Measurements from ENCODE around the gene SEMA6D. TPM values are rescaled to one million over a fixed set of nuclear protein-coding genes. Genes with fewer than 3 reads are reported as not detected.

Gene SEMA6D
- polyA plus RNA-seq, 1 donor (not counting 4 experiments of a cell fraction or from before 2014, with no cell fraction given), result 0.67 TPM

- no peak for FAIRE-seq
- Histone ChIP-seq H3K79me2 (ENCODE audit: control insufficient read depth, insufficient read depth, low read length) (no peaks in the 10 kb centered on the region), H3K4me3 (ENCODE audit: control insufficient read depth in 2 of 3, extremely low read depth in 1 of 3, insufficient read depth in 2 of 3, low read depth in 1 of 3, low read length in 3 of 3) (no peak overlapping the region), H3K4me2 (ENCODE audit: control insufficient read depth, extremely low read depth, insufficient read depth, low read depth, low read length) (no peak overlapping the region), H3K9ac (ENCODE audit: control insufficient read depth, extremely low read depth, insufficient read depth, low read length) (no peak overlapping the region), H3K9me3 (ENCODE audit: control insufficient read depth, low read depth, low read length) (no peaks in the 10 kb centered on the region), H3K36me3 (ENCODE audit: control insufficient read depth in 2 of 2, extremely low read depth in 1 of 2, insufficient read depth in 2 of 2, low read length in 2 of 2) (no peaks in the 10 kb centered on the region), H3K27ac (ENCODE audit: control insufficient read depth, insufficient read depth, low read length) (no peak overlapping the region), H3K4me1 (ENCODE audit: control insufficient read depth, extremely low read depth, insufficient read depth, low read length) (no peaks in the 10 kb centered on the region), H3K27me3 (ENCODE audit: control insufficient read depth, extremely low read depth, insufficient read depth, low read length) (no peaks in the 10 kb centered on the region), H4K20me1 (ENCODE audit: control insufficient read depth, extremely low read depth, insufficient read depth, low read length) (no peaks in the 10 kb centered on the region), H2AFZ (ENCODE audit: control insufficient read depth, low read length) (no peak overlapping the region), H3K9me1 (ENCODE audit: control insufficient read depth, extremely low read depth, insufficient read depth, low read length) (no peaks in the 10 kb centered on the region)
- dilution Hi-C loops (cut with MboI; ENCODE audit: extremely low pct_ligation_motif_present, low sequenced_read_pairs), result no loop called here
- no peak for DNase-seq (ENCODE audit: low read depth, low spot score)
- TF ChIP-seq CTCF (optimal IDR thresholded peaks at IDR 0.05 in 1 of 3, IDR thresholded peaks at IDR 0.05 in 1 of 3, conservative IDR thresholded peaks at IDR 0.05 in 1 of 3; ENCODE audit: extremely low read depth in 1 of 3, insufficient read depth in 2 of 3, low read length in 3 of 3) (no peak), EZH2 (IDR thresholded peaks at IDR 0.05; ENCODE audit: low read length) (no peak)
Observed at GRCh38 chr15:47778263-47778770, 61.0 kb downstream of the SEMA6D start.

- dilution Hi-C loops (cut with MboI; ENCODE audit: extremely low pct_ligation_motif_present, low sequenced_read_pairs), result no loop called here
Observed at GRCh38 chr15:47780971-47781370, 63.7 kb downstream of the SEMA6D start.

More at GRCh38 chr15:47780971-47781370, 63.7 kb downstream of the SEMA6D start:
- H3K27me3 ChIP-seq (ENCODE audit: control insufficient read depth, extremely low read depth, insufficient read depth, low read length), result no peaks in the 10 kb centered on the region
- no peak overlapping the region for H2AFZ ChIP-seq (ENCODE audit: control insufficient read depth, low read length)
- no peaks in the 10 kb centered on the region for H3K9me3 ChIP-seq (ENCODE audit: control insufficient read depth, low read depth, low read length)
- H3K9me1 ChIP-seq (ENCODE audit: control insufficient read depth, extremely low read depth, insufficient read depth, low read length), result no peaks in the 10 kb centered on the region
- no peaks in the 10 kb centered on the region for H3K4me1 ChIP-seq (ENCODE audit: control insufficient read depth, extremely low read depth, insufficient read depth, low read length)
- H4K20me1 ChIP-seq (ENCODE audit: control insufficient read depth, extremely low read depth, insufficient read depth, low read length), result no peaks in the 10 kb centered on the region
- no peak overlapping the region for H3K4me3 ChIP-seq (ENCODE audit: control insufficient read depth in 2 of 3, extremely low read depth in 1 of 3, insufficient read depth in 2 of 3, low read depth in 1 of 3, low read length in 3 of 3)
- H3K79me2 ChIP-seq (ENCODE audit: control insufficient read depth, insufficient read depth, low read length), result no peaks in the 10 kb centered on the region
- FAIRE-seq (no peak), DNase-seq (ENCODE audit: low read depth, low spot score) (no peak)
- no peak overlapping the region for H3K4me2 ChIP-seq (ENCODE audit: control insufficient read depth, extremely low read depth, insufficient read depth, low read depth, low read length)
- H3K9ac ChIP-seq (ENCODE audit: control insufficient read depth, extremely low read depth, insufficient read depth, low read length), result no peak overlapping the region
- TF ChIP-seq EZH2 (IDR thresholded peaks at IDR 0.05; ENCODE audit: low read length), result no peak
- no peak for TF ChIP-seq CTCF (optimal IDR thresholded peaks at IDR 0.05 in 1 of 3, IDR thresholded peaks at IDR 0.05 in 1 of 3, conservative IDR thresholded peaks at IDR 0.05 in 1 of 3; ENCODE audit: extremely low read depth in 1 of 3, insufficient read depth in 2 of 3, low read length in 3 of 3)
- H3K36me3 ChIP-seq (ENCODE audit: control insufficient read depth in 2 of 2, extremely low read depth in 1 of 2, insufficient read depth in 2 of 2, low read length in 2 of 2), result no peaks in the 10 kb centered on the region
- H3K27ac ChIP-seq (ENCODE audit: control insufficient read depth, insufficient read depth, low read length), result no peak overlapping the region
